IMR-90 (cell line): Measurements from ENCODE around the gene PRADC1. TPM values are rescaled to one million over a fixed set of nuclear protein-coding genes. Genes with fewer than 3 reads are reported as not detected.

ENCODE experiments used
- ATAC-seq: fragments of 200-7000 bp; cut with Tn5 transposase; 2 replicates; pipeline ENCODE4 v1.9.1; 2020; ENCODE audit warnings: low read depth, mild to moderate bottlenecking, moderate library complexity
- BruUV-seq: library from RNA; stranded (reverse); fragments of 400-500 nt; replicated peaks from 2 replicates; lab custom pipeline; 2021; lab: Mats Ljungman, UMichigan
- CTCF ChIA-PET: fragments of 300-600 bp; formaldehyde crosslinking; extraction: SDS; loops from one replicate; lab custom pipeline; 2021; ENCODE audit warnings: antibody characterized with exemption; lab: Yijun Ruan, JAX
- POLR2A ChIA-PET: fragments of 300-600 bp; sonication (Branson Sonifier 250); formaldehyde crosslinking; loops from one replicate; lab custom pipeline; 2022; ENCODE audit warnings: antibody characterized with exemption; ENCODE audit not compliant: unreplicated experiment; lab: Charles Lee
- DNase-seq: peaks from one replicate; pipeline ENCODE4 v3.0.0; 2013
- H2AFZ ChIP-seq: replicated peaks from 2 replicates; pipeline ENCODE3; 2013; ENCODE audit warnings: low read length, mild to moderate bottlenecking; ENCODE audit not compliant: poor library complexity
- H2AK5ac ChIP-seq: 2 replicates; pipeline ENCODE4 v1.6.1; 2013; ENCODE audit warnings: low read depth, low read length, inconsistent platforms
- H2AK9ac ChIP-seq: replicated peaks from 2 replicates; pipeline ENCODE3; 2013; ENCODE audit warnings: mild to moderate bottlenecking, low read depth, low read length, moderate library complexity; ENCODE audit not compliant: poor library complexity
- H2BK120ac ChIP-seq: 2 replicates; pipeline ENCODE4 v1.6.1; 2013; ENCODE audit warnings: low read depth, low read length, inconsistent platforms
- H2BK15ac ChIP-seq: 3 replicates; pipeline ENCODE4 v1.6.1; 2013; ENCODE audit warnings: low read depth, low read length, inconsistent platforms
- H2BK20ac ChIP-seq: 2 replicates; pipeline ENCODE4 v1.6.1; 2013; ENCODE audit warnings: low read depth, mild to moderate bottlenecking, inconsistent platforms, low read length, moderate library complexity
- H2BK5ac ChIP-seq: 2 replicates; pipeline ENCODE4 v1.6.1; 2013; ENCODE audit warnings: mild to moderate bottlenecking, low read depth, low read length, inconsistent platforms; ENCODE audit not compliant: poor library complexity, severe bottlenecking
- H3K14ac ChIP-seq: replicated peaks from 2 replicates; pipeline ENCODE4 v1.6.1; 2013; ENCODE audit warnings: low read depth, low read length, inconsistent platforms
- H3K18ac ChIP-seq: 2 replicates; pipeline ENCODE4 v1.6.1; 2013; ENCODE audit warnings: low read depth, low read length, control low read depth
- H3K23ac ChIP-seq: 2 replicates; pipeline ENCODE4 v1.6.1; 2013; ENCODE audit warnings: low read depth, low read length, inconsistent platforms
- H3K27ac ChIP-seq: 2 replicates; pipeline ENCODE4 v1.5.1; 2013; ENCODE audit warnings: mild to moderate bottlenecking, control low read depth, low read length; ENCODE audit not compliant: insufficient read depth
- H3K27me3 ChIP-seq: 2 replicates; pipeline ENCODE4 v1.6.1; 2013; ENCODE audit warnings: low read length; ENCODE audit not compliant: control insufficient read depth, insufficient read depth
- H3K36me3 ChIP-seq: 2 replicates; pipeline ENCODE4 v1.6.1; 2013; ENCODE audit warnings: low read length, mixed read lengths; ENCODE audit not compliant: control insufficient read depth, insufficient read depth
- H3K4ac ChIP-seq: 2 replicates; pipeline ENCODE4 v1.6.1; 2013; ENCODE audit warnings: low read depth, low read length, inconsistent platforms
- H3K4me1 ChIP-seq: 2 replicates; pipeline ENCODE4 v1.6.1; 2013; ENCODE audit warnings: low read length, mixed read lengths; ENCODE audit not compliant: control insufficient read depth, insufficient read depth
- H3K4me2 ChIP-seq: 2 replicates; pipeline ENCODE4 v1.6.1; 2013; ENCODE audit warnings: low read depth, mild to moderate bottlenecking, control low read depth, low read length, moderate library complexity
- H3K4me3 ChIP-seq: 2 replicates; pipeline ENCODE4 v1.5.1; 2013; ENCODE audit warnings: low read depth, mild to moderate bottlenecking, control low read depth, low read length, moderate library complexity; ENCODE audit not compliant: insufficient read depth
- H3K56ac ChIP-seq: 2 replicates; pipeline ENCODE4 v1.6.1; 2013; ENCODE audit warnings: low read length, inconsistent platforms; ENCODE audit not compliant: insufficient read depth; ENCODE audit errors: extremely low read depth
- H3K79me1 ChIP-seq, 2 experiments: 2 replicates each; pipeline ENCODE4 v1.6.1; 2013; ENCODE audit warnings: low read length in 2 of 2, inconsistent platforms in 1 of 2, low read depth in 1 of 2
- H3K9ac ChIP-seq: 2 replicates; pipeline ENCODE4 v1.6.1; 2013; ENCODE audit warnings: low read depth, low read length, control low read depth
- H3K9me1 ChIP-seq: 2 replicates; pipeline ENCODE4 v1.6.1; 2013; ENCODE audit warnings: low read length, inconsistent platforms; ENCODE audit not compliant: insufficient read depth
- H3K9me3 ChIP-seq: 2 replicates; pipeline ENCODE4 v1.6.1; 2013; ENCODE audit warnings: low read length; ENCODE audit not compliant: control insufficient read depth, insufficient read depth
- H4K20me1 ChIP-seq: 2 replicates; pipeline ENCODE4 v1.6.1; 2013; ENCODE audit warnings: low read length, inconsistent platforms; ENCODE audit not compliant: insufficient read depth
- H4K5ac ChIP-seq: 2 replicates; pipeline ENCODE4 v1.6.1; 2013; ENCODE audit warnings: mild to moderate bottlenecking, low read depth, low read length, control low read depth
- H4K8ac ChIP-seq, 2 experiments: 2 replicates each; pipeline ENCODE4 v1.6.1; 2013; ENCODE audit warnings: low read depth in 2 of 2, low read length in 2 of 2, control low read depth in 1 of 2, inconsistent platforms in 1 of 2
- H4K91ac ChIP-seq: 2 replicates; pipeline ENCODE4 v1.6.1; 2013; ENCODE audit warnings: low read depth, low read length, inconsistent platforms; ENCODE audit not compliant: insufficient read depth
- BHLHE40 ChIP-seq: fragments of 150-350 bp; IDR thresholded peaks from 2 replicates; pipeline ENCODE4 v1.6.1; 2016; ENCODE audit warnings: mild to moderate bottlenecking, low read depth, low read length
- CHD1 ChIP-seq: IDR thresholded peaks from 2 replicates; pipeline ENCODE4 v1.6.1; 2012; ENCODE audit warnings: low read depth, low read length, improper control_type of control experiment
- ELK1 ChIP-seq: fragments of 150-350 bp; IDR thresholded peaks from 2 replicates; pipeline ENCODE4 v1.6.1; 2016; ENCODE audit warnings: low read depth, mild to moderate bottlenecking, low read length, moderate library complexity, borderline replicate concordance
- MAFK ChIP-seq: IDR thresholded peaks from 2 replicates; pipeline ENCODE4 v1.6.1; 2012; ENCODE audit warnings: low read depth, low read length, improper control_type of control experiment
- MAZ ChIP-seq: IDR thresholded peaks from 2 replicates; pipeline ENCODE4 v1.6.1; 2012; ENCODE audit warnings: low read depth, mild to moderate bottlenecking, low read length, improper control_type of control experiment, moderate library complexity, borderline replicate concordance
- MXI1 ChIP-seq: IDR thresholded peaks from 2 replicates; pipeline ENCODE4 v1.6.1; 2012; ENCODE audit warnings: low read depth, mild to moderate bottlenecking, low read length, moderate library complexity, borderline replicate concordance
- POLR2A ChIP-seq: IDR thresholded peaks from 2 replicates; pipeline ENCODE4 v1.6.1; 2012; ENCODE audit warnings: mild to moderate bottlenecking, low read depth, low read length
- RAD21 ChIP-seq: IDR thresholded peaks from 2 replicates; pipeline ENCODE4 v1.6.1; 2012; ENCODE audit warnings: low read length, improper control_type of control experiment
- USF2 ChIP-seq: fragments of 150-350 bp; IDR thresholded peaks from 2 replicates; pipeline ENCODE4 v1.6.1; 2017; ENCODE audit warnings: mild to moderate bottlenecking, antibody characterized with exemption, low read length, low read depth
- WGBS, 2 experiments: methylation state at CpG; one replicate each; pipeline versions ENCODE4 v1.1.5 to v1.1.7; 2013; ENCODE audit warnings: missing lambda C conversion rate in 2 of 2; ENCODE audit not compliant: insufficient read length in 1 of 2; ENCODE audit errors: extremely low coverage in 2 of 2; 5-methylcytosine and 5-hydroxymethylcytosine counted together
- dilution Hi-C: fragments of 300-500 bp; cut with HindIII; formaldehyde crosslinking; loops from one replicate; pipeline ENCODE4 v1.14.3; 2018; ENCODE audit warnings: low sequenced_read_pairs; ENCODE audit not compliant: unreplicated experiment
- in situ Hi-C: fragments of 300-500 bp; cut with MboI; formaldehyde crosslinking; loops from 3 replicates; pipeline ENCODE4 v1.14.3; 2019; ENCODE audit warnings: low sequenced_read_pairs, inconsistent platforms, mixed read lengths
- intact Hi-C: fragments of 100-400 bp; cut with micrococcal nuclease; formaldehyde crosslinking; loops from 2 replicates; pipeline ENCODE4 v1.10.0; 2022
- polyA plus RNA-seq, 3 experiments: library from polyadenylated mRNA; depleted of rRNA; stranded (reverse); fragments of >200 nt; gene quantifications; 2 replicates each; pipeline ENCODE4 v1.2.3, GENCODE V29; 2012; ENCODE audit warnings: low replicate concordance in 1 of 3
- total RNA-seq: library from RNA; depleted of rRNA; stranded (reverse); fragments of >200 nt; gene quantifications from 2 replicates; pipeline ENCODE4 v1.2.3, GENCODE V29; 2012

PRADC1 gene
- total and polyA plus RNA-seq, 2 of the 4 experiments (the other 2 are of a cell fraction), result 13.1 to 18.4 TPM

GRCh38 chr2:73205611-73206010 is 27.4 kb downstream of the PRADC1 start:
- no peak overlapping the region for H3K14ac ChIP-seq
- H3K4me2 ChIP-seq, result no peak overlapping the region
- ATAC-seq (no peak), DNase-seq (no peak)
- no peak overlapping the region for H2AFZ ChIP-seq
- dilution Hi-C loops (no loop called here), intact Hi-C loops (no loop called here), in situ Hi-C loops (no loop called here)
- no peak overlapping the region for H2AK5ac ChIP-seq
- H2AK9ac ChIP-seq, result no peak overlapping the region
- no peaks in the 10 kb centered on the region for H3K9me1 ChIP-seq
- H3K4ac ChIP-seq, result no peak overlapping the region
- H3K9ac ChIP-seq, result no peak overlapping the region
- no peak overlapping the region for H3K4me3 ChIP-seq
- no peak overlapping the region for H3K56ac ChIP-seq
- TF ChIP-seq ELK1, result no peak
- TF ChIP-seq POLR2A, result no peak
- no peak for TF ChIP-seq RAD21
- TF ChIP-seq BHLHE40, result no peak
- no peak for TF ChIP-seq USF2
- TF ChIP-seq MAZ, result no peak
- TF ChIP-seq MAFK, result no peak
- TF ChIP-seq CHD1, result no peak
- no peak for TF ChIP-seq MXI1
- no peak overlapping the region for H3K27ac ChIP-seq
- no peak overlapping the region for H4K91ac ChIP-seq
- H3K27me3 ChIP-seq, result peaks cover 59% of the 10 kb centered on the region
- no peak overlapping the region for H4K5ac ChIP-seq
- no peak overlapping the region for H4K8ac ChIP-seq
- no peak overlapping the region for H2BK20ac ChIP-seq
- no peak overlapping the region for H2BK120ac ChIP-seq
- no peaks in the 10 kb centered on the region for H3K36me3 ChIP-seq
- no peak overlapping the region for H2BK5ac ChIP-seq
- BruUV-seq, result no TSS peak
- no peaks in the 10 kb centered on the region for H4K20me1 ChIP-seq
- no peak overlapping the region for H3K18ac ChIP-seq
- no peaks in the 10 kb centered on the region for H3K9me3 ChIP-seq
- no CpG with 5 or more reads among the region's 6 CpGs for WGBS, 2 experiments
- ChIA-PET POLR2A (no interaction called here), CTCF (no interaction called here)
- no peak overlapping the region for H3K23ac ChIP-seq
- no peaks in the 10 kb centered on the region for H3K79me1 ChIP-seq
- H2BK15ac ChIP-seq, result no peak overlapping the region
- H3K4me1 ChIP-seq, result peaks cover 2% of the 10 kb centered on the region; the same call in 1 of the 2 replicates
